Measurements from ENCODE around the gene PIAS1.

The PIAS1 gene

GRCh38 chr15:68080334-68080733 lies 26.2 kb downstream of the PIAS1 start:
- DNase-seq (ENCODE audit: low read depth in 1 of 2, low spot score in 1 of 2), result no peak
- H3K27me3 ChIP-seq (ENCODE audit: insufficient read depth, poor library complexity, severe bottlenecking), result no peaks in the 10 kb centered on the region
- TF ChIP-seq GABPA (IDR thresholded peaks at IDR 0.05; ENCODE audit: low read depth), result no peak
- no peak for TF ChIP-seq POLR2AphosphoS5 (IDR thresholded peaks at IDR 0.05; ENCODE audit: low read depth)
- no peak for TF ChIP-seq SPI1 (IDR thresholded peaks at IDR 0.05; ENCODE audit: borderline replicate concordance, low read depth)
- no peak for TF ChIP-seq CTCF (IDR thresholded peaks at IDR 0.05; ENCODE audit: insufficient read depth, low read length)
- TF ChIP-seq, protein P1, sequence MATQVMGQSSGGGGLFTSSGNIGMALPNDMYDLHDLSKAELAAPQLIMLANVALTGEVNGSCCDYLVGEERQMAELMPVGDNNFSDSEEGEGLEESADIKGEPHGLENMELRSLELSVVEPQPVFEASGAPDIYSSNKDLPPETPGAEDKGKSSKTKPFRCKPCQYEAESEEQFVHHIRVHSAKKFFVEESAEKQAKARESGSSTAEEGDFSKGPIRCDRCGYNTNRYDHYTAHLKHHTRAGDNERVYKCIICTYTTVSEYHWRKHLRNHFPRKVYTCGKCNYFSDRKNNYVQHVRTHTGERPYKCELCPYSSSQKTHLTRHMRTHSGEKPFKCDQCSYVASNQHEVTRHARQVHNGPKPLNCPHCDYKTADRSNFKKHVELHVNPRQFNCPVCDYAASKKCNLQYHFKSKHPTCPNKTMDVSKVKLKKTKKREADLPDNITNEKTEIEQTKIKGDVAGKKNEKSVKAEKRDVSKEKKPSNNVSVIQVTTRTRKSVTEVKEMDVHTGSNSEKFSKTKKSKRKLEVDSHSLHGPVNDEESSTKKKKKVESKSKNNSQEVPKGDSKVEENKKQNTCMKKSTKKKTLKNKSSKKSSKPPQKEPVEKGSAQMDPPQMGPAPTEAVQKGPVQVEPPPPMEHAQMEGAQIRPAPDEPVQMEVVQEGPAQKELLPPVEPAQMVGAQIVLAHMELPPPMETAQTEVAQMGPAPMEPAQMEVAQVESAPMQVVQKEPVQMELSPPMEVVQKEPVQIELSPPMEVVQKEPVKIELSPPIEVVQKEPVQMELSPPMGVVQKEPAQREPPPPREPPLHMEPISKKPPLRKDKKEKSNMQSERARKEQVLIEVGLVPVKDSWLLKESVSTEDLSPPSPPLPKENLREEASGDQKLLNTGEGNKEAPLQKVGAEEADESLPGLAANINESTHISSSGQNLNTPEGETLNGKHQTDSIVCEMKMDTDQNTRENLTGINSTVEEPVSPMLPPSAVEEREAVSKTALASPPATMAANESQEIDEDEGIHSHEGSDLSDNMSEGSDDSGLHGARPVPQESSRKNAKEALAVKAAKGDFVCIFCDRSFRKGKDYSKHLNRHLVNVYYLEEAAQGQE (IDR thresholded peaks at IDR 0.05; ENCODE audit: insufficient replicate concordance, low read depth), result no peak
- no peak overlapping the region for H3K4me3 ChIP-seq (replicated peaks; ENCODE audit: insufficient read depth, low read length)
- H3K27ac ChIP-seq (replicated peaks), result no peak overlapping the region

- no peak overlapping the region for H3K27ac ChIP-seq (replicated peaks)
- TF ChIP-seq, protein P1 (IDR thresholded peaks at IDR 0.05; ENCODE audit: insufficient replicate concordance, low read depth), result no peak
- TF ChIP-seq GABPA (IDR thresholded peaks at IDR 0.05; ENCODE audit: low read depth), result no peak
- TF ChIP-seq SPI1 (IDR thresholded peaks at IDR 0.05; ENCODE audit: borderline replicate concordance, low read depth), result no peak
- no peak for TF ChIP-seq POLR2AphosphoS5 (IDR thresholded peaks at IDR 0.05; ENCODE audit: low read depth)
- no peak for TF ChIP-seq CTCF (IDR thresholded peaks at IDR 0.05; ENCODE audit: insufficient read depth, low read length)
- no peak for DNase-seq (ENCODE audit: low read depth in 1 of 2, low spot score in 1 of 2)
- no peaks in the 10 kb centered on the region for H3K27me3 ChIP-seq (ENCODE audit: insufficient read depth, poor library complexity, severe bottlenecking)
- H3K4me3 ChIP-seq (replicated peaks; ENCODE audit: insufficient read depth, low read length), result no peak overlapping the region
Observed at GRCh38 chr15:68080783-68081182, 26.7 kb downstream of the PIAS1 start.

- DNase-seq (ENCODE audit: low read depth in 1 of 2, low spot score in 1 of 2), result no peak
- no peaks in the 10 kb centered on the region for H3K27me3 ChIP-seq (ENCODE audit: insufficient read depth, poor library complexity, severe bottlenecking)
- TF ChIP-seq CTCF (IDR thresholded peaks at IDR 0.05; ENCODE audit: insufficient read depth, low read length) (no peak), POLR2AphosphoS5 (IDR thresholded peaks at IDR 0.05; ENCODE audit: low read depth) (no peak), GABPA (IDR thresholded peaks at IDR 0.05; ENCODE audit: low read depth) (no peak), SPI1 (IDR thresholded peaks at IDR 0.05; ENCODE audit: borderline replicate concordance, low read depth) (no peak)
- TF ChIP-seq, protein P1 (IDR thresholded peaks at IDR 0.05; ENCODE audit: insufficient replicate concordance, low read depth), result no peak
- no peak overlapping the region for H3K27ac ChIP-seq (replicated peaks)
- H3K4me3 ChIP-seq (replicated peaks; ENCODE audit: insufficient read depth, low read length), result no peak overlapping the region
Observed at GRCh38 chr15:68081869-68082505, 27.9 kb downstream of the PIAS1 start.
